Erythroblast (primary cell): ENCODE data around the gene ACOT12.

Experiments
- GATA1 ChIP-seq: IDR thresholded peaks from 2 replicates; pipeline ENCODE4 v1.6.1; 2011; ENCODE audit warnings: low read depth, mild to moderate bottlenecking, control low read depth, low read length, moderate library complexity
- POLR2A ChIP-seq: IDR thresholded peaks from 2 replicates; pipeline ENCODE4 v1.6.1; 2011; ENCODE audit warnings: mild to moderate bottlenecking, low read length

DNA sequence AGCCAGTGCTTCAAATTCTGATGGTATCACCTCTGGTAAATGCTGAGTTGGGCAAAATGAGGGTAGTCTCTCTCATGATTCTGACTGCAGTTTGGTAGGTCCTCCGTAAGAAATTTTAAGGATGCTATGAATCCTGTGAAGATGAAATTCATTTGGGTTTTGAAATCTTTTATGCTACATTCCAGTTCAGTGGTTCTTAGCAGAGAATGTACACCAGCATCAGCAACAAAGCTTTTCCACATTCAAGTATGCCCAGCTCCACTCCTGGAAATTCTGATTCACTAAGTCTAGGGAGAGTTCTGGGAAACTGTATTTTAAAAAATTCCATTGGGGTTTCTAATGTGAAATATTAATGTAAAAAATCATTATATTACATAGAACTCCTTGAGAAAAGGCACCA lies 33.6 kb upstream of the ACOT12 start:
- TF ChIP-seq POLR2A (no peak), GATA1 (no peak)
